Smooth muscle cell (in vitro differentiated cells): ENCODE results near the gene PKD1L1. TPM values are rescaled to one million over a fixed set of nuclear protein-coding genes. Genes with fewer than 3 reads are reported as not detected.

Experiments used
- DNase-seq: peaks from one replicate; lab custom pipeline; 2025; ENCODE audit not compliant: unreplicated experiment; lab: John Stamatoyannopoulos, UW
- H2AFZ ChIP-seq: fragments of 200-600 bp; sonication (generic); 2 replicates; pipeline ENCODE4 v1.6.0; 2016; ENCODE audit warnings: antibody characterized with exemption, low read depth, mild to moderate bottlenecking
- H3F3A ChIP-seq: fragments of 200-600 bp; sonication (generic); 2 replicates; pipeline ENCODE4 v1.6.0; 2017; ENCODE audit warnings: antibody characterized with exemption, low read depth
- H3K27ac ChIP-seq: fragments of 200-600 bp; sonication (generic); 2 replicates; pipeline ENCODE4 v1.5.1; 2016; ENCODE audit warnings: low read depth, mild to moderate bottlenecking
- H3K27me3 ChIP-seq: fragments of 200-600 bp; sonication (generic); 2 replicates; pipeline ENCODE4 v1.6.1; 2016; ENCODE audit warnings: low read depth, mild to moderate bottlenecking
- H3K36me3 ChIP-seq: fragments of 200-600 bp; sonication (generic); 2 replicates; pipeline ENCODE4 v1.5.1; 2016; ENCODE audit warnings: low read depth
- H3K4me1 ChIP-seq: fragments of 200-600 bp; sonication (generic); 2 replicates; pipeline ENCODE4 v1.5.1; 2016; ENCODE audit warnings: low read depth
- H3K4me2 ChIP-seq: fragments of 200-600 bp; sonication (generic); 2 replicates; pipeline ENCODE4 v1.6.0; 2016; ENCODE audit warnings: mild to moderate bottlenecking
- H3K4me3 ChIP-seq: fragments of 200-600 bp; sonication (generic); 2 replicates; pipeline ENCODE4 v1.5.1; 2016; ENCODE audit warnings: mild to moderate bottlenecking
- H3K79me2 ChIP-seq: fragments of 200-600 bp; sonication (generic); 2 replicates; pipeline ENCODE4 v1.6.0; 2016; ENCODE audit warnings: low read depth, mild to moderate bottlenecking
- H3K9ac ChIP-seq: fragments of 200-600 bp; sonication (generic); 2 replicates; pipeline ENCODE4 v1.6.0; 2016; ENCODE audit warnings: low read depth
- H3K9me3 ChIP-seq: fragments of 200-600 bp; sonication (generic); replicated peaks from 2 replicates; pipeline ENCODE4 v1.5.1; 2016; ENCODE audit warnings: low read depth
- H4K20me1 ChIP-seq: fragments of 200-600 bp; sonication (generic); 2 replicates; pipeline ENCODE4 v1.6.0; 2016; ENCODE audit warnings: low read depth
- WGBS: methylation state at CpG from one replicate; pipeline ENCODE4 v1.1.7; 2016; ENCODE audit warnings: low lambda C conversion rate; 5-methylcytosine and 5-hydroxymethylcytosine counted together
- polyA plus RNA-seq: library from polyadenylated mRNA; unstranded; fragments of >200 nt; fragmentation: Nextera tagmentation; extraction: Ambion mirVana; gene quantifications from 2 replicates; pipeline ENCODE4 v1.2.1, GENCODE V29; 2016
- total RNA-seq: library from RNA; depleted of rRNA; stranded (reverse); fragments of >200 nt; gene quantifications from 2 replicates; pipeline ENCODE4 v1.2.3, GENCODE V29; 2014
- TF ChIP-seq, protein P1 (sequence below): fragments of 200-600 bp; sonication (generic); IDR thresholded peaks from 2 replicates; pipeline ENCODE4 v1.5.1; 2017; ENCODE audit warnings: borderline replicate concordance, mild to moderate bottlenecking, antibody characterized with exemption; ENCODE audit not compliant: insufficient read depth, poor library complexity, severe bottlenecking

PKD1L1 gene
- total and polyA plus RNA-seq, 2 experiments from 2014 or later: 0.04 to 0.06 TPM

DNA sequence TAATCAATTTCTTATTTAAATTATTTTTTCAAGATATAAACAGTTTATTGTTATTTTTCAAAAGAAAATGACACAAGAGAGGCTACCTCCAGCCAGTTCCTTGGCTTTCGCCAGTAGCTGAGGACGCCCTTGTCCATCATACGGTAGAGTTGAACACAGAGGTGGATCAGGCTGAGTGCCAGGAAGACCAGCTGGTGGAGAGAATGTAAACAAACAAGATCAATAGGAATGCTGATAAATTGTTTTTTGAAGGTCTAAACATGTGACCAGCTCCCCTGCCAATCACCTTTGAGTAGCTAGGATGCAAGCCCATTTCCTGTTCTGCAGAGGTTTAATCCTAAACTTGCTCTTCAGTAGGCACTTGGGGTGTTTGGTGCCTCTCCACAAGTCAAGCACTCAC lies 138.9 kb downstream of the PKD1L1 start:
- Histone ChIP-seq H3K79me2 (no peaks in the 10 kb centered on the region), H3F3A (no peaks in the 10 kb centered on the region), H3K27ac (no peak overlapping the region), H3K36me3 (no peaks in the 10 kb centered on the region), H3K4me3 (no peak overlapping the region), H3K9me3 (no peaks in the 10 kb centered on the region), H4K20me1 (no peaks in the 10 kb centered on the region), H3K27me3 (no peaks in the 10 kb centered on the region), H3K9ac (no peak overlapping the region), H2AFZ (no peak overlapping the region), H3K4me1 (no peaks in the 10 kb centered on the region), H3K4me2 (no peak overlapping the region)
- DNase-seq: no peak
- WGBS: 98% methylated on average over 3 of the region's 3 CpGs
- TF ChIP-seq, protein P1, sequence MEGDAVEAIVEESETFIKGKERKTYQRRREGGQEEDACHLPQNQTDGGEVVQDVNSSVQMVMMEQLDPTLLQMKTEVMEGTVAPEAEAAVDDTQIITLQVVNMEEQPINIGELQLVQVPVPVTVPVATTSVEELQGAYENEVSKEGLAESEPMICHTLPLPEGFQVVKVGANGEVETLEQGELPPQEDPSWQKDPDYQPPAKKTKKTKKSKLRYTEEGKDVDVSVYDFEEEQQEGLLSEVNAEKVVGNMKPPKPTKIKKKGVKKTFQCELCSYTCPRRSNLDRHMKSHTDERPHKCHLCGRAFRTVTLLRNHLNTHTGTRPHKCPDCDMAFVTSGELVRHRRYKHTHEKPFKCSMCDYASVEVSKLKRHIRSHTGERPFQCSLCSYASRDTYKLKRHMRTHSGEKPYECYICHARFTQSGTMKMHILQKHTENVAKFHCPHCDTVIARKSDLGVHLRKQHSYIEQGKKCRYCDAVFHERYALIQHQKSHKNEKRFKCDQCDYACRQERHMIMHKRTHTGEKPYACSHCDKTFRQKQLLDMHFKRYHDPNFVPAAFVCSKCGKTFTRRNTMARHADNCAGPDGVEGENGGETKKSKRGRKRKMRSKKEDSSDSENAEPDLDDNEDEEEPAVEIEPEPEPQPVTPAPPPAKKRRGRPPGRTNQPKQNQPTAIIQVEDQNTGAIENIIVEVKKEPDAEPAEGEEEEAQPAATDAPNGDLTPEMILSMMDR: no peak

DNA sequence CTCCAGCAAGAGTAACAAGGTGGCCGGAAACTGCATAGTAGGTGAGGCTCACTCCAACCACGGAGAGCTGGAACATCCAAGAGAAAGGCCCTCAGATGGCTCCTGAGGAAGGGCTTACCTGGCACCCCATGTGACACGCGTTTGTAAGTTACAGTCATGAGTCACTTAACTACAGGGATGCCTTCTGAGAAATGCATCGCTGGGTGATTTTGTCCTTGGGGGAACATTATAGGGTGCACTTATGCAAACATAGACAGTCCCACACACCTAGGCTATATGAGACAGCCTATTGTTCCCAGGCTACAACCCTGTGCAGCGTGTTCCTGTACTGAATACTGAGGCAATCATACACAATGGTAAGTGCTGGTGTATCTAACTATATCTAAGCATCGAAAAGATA lies 139.9 kb downstream of the PKD1L1 start:
- WGBS: 90% methylated on average over 7 of the region's 7 CpGs
- Histone ChIP-seq H3K27ac (no peak overlapping the region), H3K4me2 (no peak overlapping the region), H3K9ac (no peak overlapping the region), H3K4me3 (no peak overlapping the region), H2AFZ (no peak overlapping the region), H3K27me3 (no peaks in the 10 kb centered on the region), H3K36me3 (no peaks in the 10 kb centered on the region), H3K4me1 (no peaks in the 10 kb centered on the region), H3K79me2 (no peaks in the 10 kb centered on the region), H3K9me3 (no peaks in the 10 kb centered on the region), H4K20me1 (no peaks in the 10 kb centered on the region), H3F3A (no peaks in the 10 kb centered on the region)
- DNase-seq: no peak
- TF ChIP-seq, protein P1: no peak

DNA sequence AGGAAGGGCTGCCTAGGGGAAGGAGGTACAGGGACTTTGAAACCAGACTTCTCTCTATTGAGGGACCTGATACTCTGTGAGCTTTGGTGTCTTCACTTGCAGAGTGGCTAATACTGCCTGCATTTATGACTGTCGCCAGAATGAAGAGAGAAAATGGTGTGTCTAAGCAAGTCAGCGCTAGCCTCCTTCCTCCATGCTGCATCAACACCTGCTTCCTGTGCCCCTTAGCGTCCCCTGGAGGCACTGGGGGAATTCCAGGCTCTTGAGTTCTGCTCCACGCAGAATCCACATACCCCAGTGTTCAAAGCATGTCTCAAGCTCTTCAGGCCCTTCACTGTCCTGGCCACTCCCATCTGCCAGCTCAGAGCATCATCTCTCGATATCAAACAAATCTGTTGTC lies 140.5 kb downstream of the PKD1L1 start:
- Histone ChIP-seq H3K79me2 (no peaks in the 10 kb centered on the region), H4K20me1 (no peaks in the 10 kb centered on the region)
- WGBS: 88% methylated on average over 5 of the region's 5 CpGs

DNA sequence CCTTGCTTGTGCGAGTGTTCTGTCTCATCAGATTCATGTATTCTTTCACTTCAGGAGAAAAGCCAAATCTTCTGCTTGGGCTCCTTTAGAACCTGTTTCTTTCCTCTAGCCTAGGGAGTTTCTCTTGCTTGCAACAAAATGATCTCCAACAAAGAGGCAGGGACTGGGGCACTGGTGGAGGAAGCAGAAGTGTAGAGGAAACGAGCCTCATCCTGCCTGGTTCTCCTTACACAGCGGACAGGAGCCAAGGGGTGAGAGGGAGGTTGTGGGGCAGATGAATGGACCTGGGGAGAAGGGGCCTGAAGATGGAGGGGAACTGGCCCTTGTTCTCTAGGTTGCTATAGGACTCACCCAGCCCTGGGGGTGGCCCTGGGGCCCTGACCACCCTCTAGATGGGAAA lies 141.1 kb downstream of the PKD1L1 start:
- no peaks in the 10 kb centered on the region for H3K9me3 ChIP-seq
- no peak overlapping the region for H3K4me2 ChIP-seq
- H3F3A ChIP-seq: no peaks in the 10 kb centered on the region
- no peaks in the 10 kb centered on the region for H3K79me2 ChIP-seq
- no peaks in the 10 kb centered on the region for H3K27me3 ChIP-seq
- TF ChIP-seq, protein P1: no peak
- no peak for DNase-seq
- H3K4me1 ChIP-seq: no peaks in the 10 kb centered on the region
- no peaks in the 10 kb centered on the region for H4K20me1 ChIP-seq
- H3K36me3 ChIP-seq: no peaks in the 10 kb centered on the region
- WGBS: 83% methylated on average over 3 of the region's 3 CpGs
- no peak overlapping the region for H3K9ac ChIP-seq
- no peak overlapping the region for H3K27ac ChIP-seq
- H3K4me3 ChIP-seq: no peak overlapping the region
- H2AFZ ChIP-seq: no peak overlapping the region

More for the DNA sequence above, 140.5 kb downstream of the PKD1L1 start:
- Histone ChIP-seq H3F3A (no peaks in the 10 kb centered on the region), H3K4me3 (no peak overlapping the region), H3K9ac (no peak overlapping the region), H3K36me3 (no peaks in the 10 kb centered on the region), H3K4me1 (no peaks in the 10 kb centered on the region), H3K9me3 (no peaks in the 10 kb centered on the region), H3K27me3 (no peaks in the 10 kb centered on the region), H2AFZ (no peak overlapping the region), H3K27ac (no peak overlapping the region), H3K4me2 (no peak overlapping the region)
- DNase-seq: no peak
- TF ChIP-seq, protein P1: no peak
